Astrocyte (in vitro differentiated cells and primary cell): Measurements from ENCODE around the gene ABHD17C.

Source experiments
- CTCF ChIP-seq: IDR thresholded peaks from 2 replicates; pipeline ENCODE4 v1.5.1; 2011; ENCODE audit warnings: low read depth, mild to moderate bottlenecking, inconsistent platforms, low read length, moderate library complexity; ENCODE audit not compliant: insufficient read depth
- EZH2 ChIP-seq: IDR thresholded peaks from 2 replicates; pipeline ENCODE4 v1.6.1; 2012; ENCODE audit warnings: mild to moderate bottlenecking, low read length, inconsistent platforms; ENCODE audit not compliant: insufficient read depth

- TF ChIP-seq CTCF: no peak
- TF ChIP-seq EZH2: no peak
Observed at GRCh38 chr15:80758130-80758745, 63.1 kb downstream of the ABHD17C start.
